ENCODE results near the gene RAB3GAP1. TPM values are rescaled to one million over a fixed set of nuclear protein-coding genes. Genes with fewer than 3 reads are reported as not detected.

The RAB3GAP1 gene
- total RNA-seq, 1 donor: 100 TPM

DNA sequence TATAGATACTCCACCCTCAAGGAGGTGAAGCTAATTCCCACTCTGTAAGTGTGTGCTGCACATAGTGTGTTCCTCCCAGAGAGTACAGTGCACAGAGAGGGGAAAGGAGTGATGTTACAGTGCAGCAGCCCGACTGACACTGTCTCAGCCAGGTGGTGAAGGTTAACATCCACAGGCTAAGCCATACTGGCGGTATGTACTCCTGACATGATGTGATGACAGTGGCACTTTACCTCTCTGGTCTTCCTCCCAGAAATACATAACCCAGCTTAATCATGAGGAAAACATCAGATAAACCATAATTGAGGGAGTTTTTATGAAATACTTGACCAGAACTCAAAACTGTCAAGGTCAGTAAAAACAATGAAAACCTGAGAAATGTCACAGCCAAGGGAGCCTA is 107.1 kb downstream of the RAB3GAP1 start:
- H3K4me3 ChIP-seq (ENCODE audit: low read depth, low read length): no peak overlapping the region
- TF ChIP-seq, protein P1, sequence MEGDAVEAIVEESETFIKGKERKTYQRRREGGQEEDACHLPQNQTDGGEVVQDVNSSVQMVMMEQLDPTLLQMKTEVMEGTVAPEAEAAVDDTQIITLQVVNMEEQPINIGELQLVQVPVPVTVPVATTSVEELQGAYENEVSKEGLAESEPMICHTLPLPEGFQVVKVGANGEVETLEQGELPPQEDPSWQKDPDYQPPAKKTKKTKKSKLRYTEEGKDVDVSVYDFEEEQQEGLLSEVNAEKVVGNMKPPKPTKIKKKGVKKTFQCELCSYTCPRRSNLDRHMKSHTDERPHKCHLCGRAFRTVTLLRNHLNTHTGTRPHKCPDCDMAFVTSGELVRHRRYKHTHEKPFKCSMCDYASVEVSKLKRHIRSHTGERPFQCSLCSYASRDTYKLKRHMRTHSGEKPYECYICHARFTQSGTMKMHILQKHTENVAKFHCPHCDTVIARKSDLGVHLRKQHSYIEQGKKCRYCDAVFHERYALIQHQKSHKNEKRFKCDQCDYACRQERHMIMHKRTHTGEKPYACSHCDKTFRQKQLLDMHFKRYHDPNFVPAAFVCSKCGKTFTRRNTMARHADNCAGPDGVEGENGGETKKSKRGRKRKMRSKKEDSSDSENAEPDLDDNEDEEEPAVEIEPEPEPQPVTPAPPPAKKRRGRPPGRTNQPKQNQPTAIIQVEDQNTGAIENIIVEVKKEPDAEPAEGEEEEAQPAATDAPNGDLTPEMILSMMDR (IDR thresholded peaks at IDR 0.05; ENCODE audit: insufficient read depth, low read depth, low read length): no peak
- DNase-seq (ENCODE audit: low read depth): no peak

DNA sequence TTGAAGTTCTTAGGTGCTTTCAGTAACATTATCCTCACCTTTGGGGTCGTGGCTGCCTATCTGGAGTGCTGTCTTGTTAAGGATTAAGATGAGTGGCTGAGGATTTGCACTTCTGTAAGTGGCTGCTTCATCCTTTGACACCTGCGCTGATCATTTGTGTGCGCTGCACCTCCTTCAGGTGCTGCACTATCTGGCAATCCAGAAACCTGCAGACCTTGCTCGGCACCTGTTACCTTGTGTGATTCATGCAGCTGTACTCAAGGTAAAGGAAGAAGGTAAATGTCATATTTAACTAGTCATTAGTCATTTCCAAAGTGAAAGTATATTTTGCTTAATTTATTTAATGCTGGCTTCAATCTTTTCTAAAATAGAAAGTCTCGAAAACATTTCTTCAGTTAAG is 110.3 kb downstream of the RAB3GAP1 start:
- TF ChIP-seq, protein P1 (IDR thresholded peaks at IDR 0.05; ENCODE audit: insufficient read depth, low read depth, low read length): no peak
- H3K4me3 ChIP-seq (ENCODE audit: low read depth, low read length): no peak overlapping the region
- DNase-seq (ENCODE audit: low read depth): no peak

DNA sequence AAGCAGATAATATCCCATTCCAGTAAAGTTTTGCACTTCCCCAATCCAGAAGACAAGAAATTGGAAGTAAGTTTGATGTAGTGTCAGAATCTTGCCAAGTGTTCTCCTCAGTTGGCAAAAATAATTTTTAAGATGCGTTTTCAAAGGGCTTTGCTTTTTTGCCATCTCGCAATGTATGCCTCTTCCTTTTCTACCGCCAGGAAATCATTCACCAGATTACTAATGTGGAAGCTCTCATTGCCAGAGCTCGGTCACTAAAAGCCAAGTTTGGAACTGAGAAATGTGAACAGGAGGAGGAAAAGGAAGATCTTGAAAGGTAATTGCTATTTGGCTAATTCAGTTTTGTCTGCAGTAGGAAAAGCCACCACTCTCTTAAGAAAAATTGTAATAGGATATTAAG is 110.7 kb downstream of the RAB3GAP1 start:
- TF ChIP-seq, protein P1 (IDR thresholded peaks at IDR 0.05; ENCODE audit: insufficient read depth, low read depth, low read length): no peak
- no peak overlapping the region for H3K4me3 ChIP-seq (ENCODE audit: low read depth, low read length)
- no peak for DNase-seq (ENCODE audit: low read depth)

DNA sequence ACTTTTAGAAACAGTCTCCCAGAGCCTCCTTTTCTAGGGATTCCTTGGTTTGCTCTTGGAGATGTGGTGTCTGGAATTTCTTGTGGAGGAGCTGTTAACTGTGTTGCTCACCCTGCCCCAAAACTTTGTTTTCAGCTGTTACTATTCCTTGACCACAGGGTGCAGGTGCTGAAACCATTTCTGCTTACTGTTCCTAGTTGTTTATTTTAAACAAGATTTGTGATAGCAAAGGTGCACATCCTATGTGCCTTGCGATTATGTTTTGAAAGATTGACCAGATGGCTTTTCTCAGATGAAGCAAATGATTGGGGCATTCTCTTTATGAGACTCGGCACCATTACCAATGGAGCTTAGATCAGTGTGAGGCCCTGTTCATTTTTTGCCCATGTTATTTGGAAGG is 111.2 kb downstream of the RAB3GAP1 start:
- TF ChIP-seq, protein P1 (IDR thresholded peaks at IDR 0.05; ENCODE audit: insufficient read depth, low read depth, low read length): no peak
- no peak for DNase-seq (ENCODE audit: low read depth)
- H3K4me3 ChIP-seq (ENCODE audit: low read depth, low read length): no peak overlapping the region

DNA sequence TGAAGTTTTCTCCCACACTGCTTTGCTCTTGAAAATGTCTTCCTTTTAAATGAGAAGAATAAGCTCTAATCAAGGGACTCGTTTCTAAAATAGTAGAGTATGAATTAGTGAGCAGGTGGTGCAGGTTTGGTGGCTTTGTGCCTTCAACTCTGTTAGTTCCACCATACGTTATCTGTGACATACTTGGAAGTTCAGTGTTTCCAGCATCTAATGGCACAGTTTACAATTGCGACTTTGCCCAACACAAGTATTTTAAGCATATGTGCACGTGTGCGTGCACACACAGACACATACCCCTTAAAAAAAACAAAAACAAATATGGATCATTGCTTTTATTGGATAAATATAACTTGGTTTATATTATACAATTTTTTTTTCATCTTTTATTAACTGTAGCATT is 111.8 kb downstream of the RAB3GAP1 start:
- TF ChIP-seq, protein P1 (IDR thresholded peaks at IDR 0.05; ENCODE audit: insufficient read depth, low read depth, low read length): no peak
- H3K4me3 ChIP-seq (ENCODE audit: low read depth, low read length): no peak overlapping the region
- no peak for DNase-seq (ENCODE audit: low read depth)

DNA sequence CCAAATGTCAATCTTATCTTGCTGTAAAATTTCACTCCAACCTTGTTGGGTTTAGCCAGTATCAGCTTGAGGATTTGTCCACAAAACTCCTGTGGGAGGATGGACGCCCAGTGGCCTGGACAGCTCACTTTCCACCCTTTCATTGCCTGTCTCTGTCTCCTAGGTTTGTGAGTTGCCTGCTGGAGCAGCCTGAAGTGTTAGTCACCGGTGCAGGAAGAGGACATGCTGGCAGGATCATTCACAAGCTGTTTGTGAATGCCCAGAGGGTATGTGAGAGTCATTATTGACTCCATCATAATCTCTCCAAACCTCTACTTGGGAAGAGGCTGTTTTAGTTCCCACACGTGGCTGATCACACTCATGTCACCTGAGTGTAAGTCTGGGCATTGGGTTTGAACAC is 112.3 kb downstream of the RAB3GAP1 start:
- peak; percentile 38 for DNase-seq (ENCODE audit: low read depth)
- TF ChIP-seq, protein P1 (IDR thresholded peaks at IDR 0.05; ENCODE audit: insufficient read depth, low read depth, low read length): no peak
- H3K4me3 ChIP-seq (ENCODE audit: low read depth, low read length): no peak overlapping the region

DNA sequence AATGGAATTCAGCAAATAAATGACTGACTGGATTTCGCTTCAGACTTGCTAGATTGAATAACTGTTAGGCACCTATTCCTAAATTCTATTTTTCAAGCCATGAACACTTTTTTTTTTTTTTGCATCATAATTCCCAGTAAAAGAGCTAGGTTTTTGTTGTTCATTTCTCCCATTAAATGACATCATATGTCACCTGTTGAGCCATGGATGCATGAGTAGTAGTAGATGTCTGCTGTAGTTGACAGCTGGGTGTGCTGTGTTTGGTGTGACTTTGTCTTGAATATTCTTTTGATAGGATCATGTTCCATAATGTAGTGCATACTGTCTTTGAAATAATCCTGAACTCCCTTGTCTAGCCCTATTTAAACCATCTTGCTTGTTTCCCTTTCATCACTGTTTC is 115.2 kb downstream of the RAB3GAP1 start:
- TF ChIP-seq, protein P1 (IDR thresholded peaks at IDR 0.05; ENCODE audit: insufficient read depth, low read depth, low read length): no peak

More for the DNA sequence above, 115.2 kb downstream of the RAB3GAP1 start:
- DNase-seq (ENCODE audit: low read depth): no peak
- H3K4me3 ChIP-seq (ENCODE audit: low read depth, low read length): no peak overlapping the region
